HS-27A (cell line): ENCODE measurements around the gene SPA17.

Experiments
- DNase-seq: peaks from one replicate; pipeline ENCODE4 v3.0.0-alpha.2; 2012; ENCODE audit warnings: low read depth, missing footprints

The SPA17 gene

DNA sequence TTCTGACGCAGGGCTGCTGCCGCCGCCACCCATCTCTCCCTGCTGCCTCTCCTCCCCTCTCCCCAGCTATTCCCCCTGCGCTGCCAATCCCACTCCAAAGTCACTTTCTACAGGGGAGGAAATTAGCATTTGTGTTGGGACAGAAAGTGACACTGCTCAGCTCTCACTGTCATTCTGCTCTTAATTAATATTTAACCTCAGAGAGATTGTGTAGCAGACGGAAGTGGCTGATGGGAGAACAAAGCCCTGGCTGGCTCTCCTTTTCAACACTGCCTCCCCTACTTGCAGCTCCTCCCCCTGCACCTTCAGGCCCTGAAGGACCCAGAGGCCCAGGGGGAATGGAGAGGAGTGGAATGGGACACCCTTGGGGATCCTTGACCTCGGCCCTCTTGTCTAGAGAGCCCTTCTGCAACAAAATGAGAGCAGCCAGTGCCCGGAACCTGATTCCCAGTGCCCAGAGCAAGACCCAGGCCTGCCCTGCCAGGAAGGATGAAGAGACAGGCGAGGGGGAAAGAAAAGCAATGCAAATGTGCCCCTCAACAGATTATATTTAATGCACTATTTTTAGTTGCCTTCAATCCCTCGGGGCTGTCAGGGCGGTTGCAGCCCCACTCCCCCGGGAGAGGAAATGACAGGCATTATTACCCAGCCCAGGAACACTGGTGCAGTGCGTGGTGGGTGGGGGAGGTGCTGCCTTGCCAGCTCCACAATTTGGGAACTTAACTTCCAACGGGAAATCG, 51.4 kb downstream of the SPA17 start:
- DNase-seq, result no peak

DNA sequence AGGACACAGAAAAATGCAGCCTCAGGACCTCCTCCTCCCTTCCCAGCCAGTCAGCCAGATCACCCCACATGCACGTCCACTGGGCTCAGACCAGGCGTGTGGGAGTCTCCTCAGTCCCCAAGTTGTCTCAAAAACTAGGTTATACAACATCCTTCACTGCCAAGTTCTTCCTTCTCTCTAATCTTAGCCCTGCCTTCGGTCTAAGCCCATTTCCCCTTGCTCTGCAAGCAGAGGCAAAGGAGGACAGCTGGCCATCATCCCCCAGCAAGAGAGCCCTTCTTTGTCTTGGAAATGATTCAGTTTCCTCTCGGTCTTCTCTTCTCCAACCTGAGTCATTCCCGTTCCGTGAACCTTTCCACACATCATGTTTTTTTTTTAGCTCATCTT, 52.0 kb downstream of the SPA17 start:
- no peak for DNase-seq

DNA sequence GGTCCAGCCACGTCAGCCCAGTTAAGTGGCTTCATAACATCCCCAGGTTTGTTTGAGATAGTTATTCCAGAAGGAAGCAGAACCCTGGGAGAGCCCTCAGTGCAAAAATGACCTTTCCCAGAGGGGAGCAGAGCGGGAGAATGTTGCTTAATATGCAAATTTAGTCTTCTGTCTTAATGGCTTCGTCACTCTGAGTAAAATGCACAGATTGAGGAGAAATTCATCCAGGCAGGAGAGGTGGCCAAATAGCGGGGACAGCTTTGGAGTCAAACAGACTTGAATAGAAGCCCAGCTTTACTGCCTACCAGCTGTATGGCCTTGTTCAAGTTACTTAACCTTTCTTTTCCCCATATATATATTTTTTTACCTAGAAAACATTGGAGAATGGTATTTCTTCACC, 53.8 kb downstream of the SPA17 start:
- no peak for DNase-seq

GRCh38 chr11:124728134-124728533, 54.4 kb downstream of the SPA17 start:
- no peak for DNase-seq

DNA sequence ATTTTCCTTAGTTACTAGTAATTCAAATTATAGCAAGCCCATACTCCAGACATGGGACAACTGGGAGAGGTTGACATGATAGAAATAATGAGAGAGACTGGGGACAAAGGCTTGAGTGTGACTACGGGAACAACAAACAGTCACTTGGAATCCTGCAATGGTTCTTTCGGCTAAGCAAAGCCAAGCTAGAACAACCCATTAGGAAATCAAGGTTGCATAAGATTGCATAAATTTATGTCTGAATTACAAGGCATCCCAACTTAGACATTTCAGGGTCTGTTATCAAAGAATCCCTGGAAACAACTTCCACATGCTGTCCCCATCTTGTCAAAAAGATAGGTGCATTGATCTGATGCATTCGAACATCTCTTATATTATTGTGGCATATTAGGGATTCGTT, 55.9 kb downstream of the SPA17 start:
- no peak for DNase-seq

DNA sequence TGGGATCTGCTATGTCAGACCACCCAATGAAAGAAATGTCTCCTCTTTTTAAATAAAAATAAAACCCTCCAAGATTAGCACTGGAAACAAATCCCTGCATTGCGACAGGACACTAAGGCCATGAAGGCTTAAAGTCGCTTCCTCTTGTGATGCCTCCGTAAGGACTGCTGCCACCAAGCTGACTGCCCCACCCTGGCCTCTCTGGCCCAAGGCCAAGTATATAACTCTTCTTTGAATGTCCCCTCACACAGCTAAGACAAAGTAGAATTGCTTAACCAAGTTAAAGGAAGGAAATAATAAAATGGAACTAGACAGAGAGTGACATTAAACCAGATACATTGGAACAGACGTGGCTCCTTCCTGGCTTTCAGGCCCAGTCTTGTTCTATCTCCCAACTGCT, 58.5 kb downstream of the SPA17 start:
- DNase-seq, result no peak

DNA sequence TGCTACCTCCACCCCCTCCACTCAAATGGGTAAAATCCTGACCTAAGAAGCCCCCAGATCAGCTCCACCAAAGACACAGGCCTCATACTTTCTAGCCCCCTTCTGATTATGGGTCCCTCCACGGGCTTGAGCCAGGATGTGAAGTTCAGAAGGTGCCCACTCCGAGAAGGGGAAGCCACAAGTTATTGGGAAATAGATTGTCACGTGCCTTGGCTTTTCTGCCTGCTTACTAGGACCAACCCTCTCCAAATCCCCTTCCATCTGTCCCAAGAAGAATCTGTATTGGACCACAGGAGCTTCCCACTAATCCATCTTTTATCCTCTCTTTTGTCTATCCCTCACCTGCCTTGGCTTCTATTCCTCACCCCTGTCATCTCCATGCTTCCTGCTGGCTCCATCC, 63.0 kb downstream of the SPA17 start:
- no peak for DNase-seq

DNA sequence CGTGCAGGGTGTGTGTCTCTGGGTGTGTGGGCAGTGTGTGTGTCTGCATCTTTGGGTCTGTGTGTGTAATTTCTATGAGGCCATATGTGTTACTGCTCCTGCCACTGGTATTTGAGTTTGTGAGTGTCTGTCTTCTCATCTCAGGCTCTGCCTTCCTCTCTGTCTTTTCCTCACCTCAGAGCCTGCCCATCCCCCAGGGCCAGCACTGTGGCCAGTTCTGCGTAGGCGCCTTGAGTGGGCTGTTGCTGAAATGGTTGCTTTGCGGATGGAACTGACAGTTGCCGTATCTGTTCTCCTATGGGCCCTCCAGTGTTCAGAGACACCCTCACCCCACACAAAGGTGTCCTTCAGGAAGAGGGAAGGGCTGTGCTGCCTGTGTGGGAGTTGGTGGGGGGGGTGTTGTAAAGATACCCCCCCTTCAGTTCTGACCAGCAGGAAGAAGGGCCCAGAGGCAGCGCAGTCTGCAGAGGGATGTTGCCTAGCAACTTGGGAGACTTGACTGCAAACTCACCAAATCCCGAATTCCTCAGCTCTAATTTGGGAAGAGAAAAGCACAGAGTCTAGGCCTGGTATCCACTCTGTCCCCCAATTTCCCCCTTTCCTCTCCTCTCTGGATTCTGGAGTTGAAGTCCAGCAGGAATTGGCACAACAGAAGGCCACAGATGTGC, 64.1 kb downstream of the SPA17 start:
- DNase-seq, result no peak

DNA sequence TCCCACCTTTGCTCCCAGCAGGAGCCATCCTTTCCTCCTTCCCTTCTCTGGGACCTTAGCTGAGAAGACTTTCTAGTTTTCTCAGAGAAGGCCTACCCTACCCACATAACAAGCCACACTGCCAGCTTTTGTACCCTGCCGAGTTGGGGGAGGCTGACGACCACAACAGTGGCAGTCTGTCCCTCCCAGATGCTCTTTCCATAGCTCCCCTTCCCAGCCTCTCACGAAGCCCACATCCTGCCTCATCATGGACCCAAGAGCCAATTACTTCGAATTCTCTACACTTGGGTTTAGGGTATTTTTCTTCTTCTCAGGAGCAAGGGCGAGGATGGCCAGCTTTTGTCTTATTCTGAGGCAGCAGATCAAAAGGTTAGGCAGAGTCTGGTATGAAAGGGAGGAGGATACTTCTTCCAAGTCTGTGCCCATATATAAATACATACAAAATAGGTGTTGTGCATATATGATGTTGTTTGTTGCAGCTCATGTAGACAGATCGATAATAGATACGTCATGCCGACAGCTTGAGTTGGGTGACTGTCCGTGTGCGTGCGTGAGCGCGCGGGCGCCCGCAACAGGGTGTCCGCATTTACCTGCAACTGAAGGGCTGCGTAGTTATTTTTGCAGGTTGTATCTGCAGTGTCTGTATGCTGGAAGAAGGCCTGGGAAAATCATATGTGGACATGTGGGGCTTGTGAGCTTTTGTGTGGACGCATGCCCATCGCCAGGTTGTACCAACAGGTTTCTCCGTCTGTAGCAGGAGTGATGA, 65.2 kb downstream of the SPA17 start:
- DNase-seq, result no peak

DNA sequence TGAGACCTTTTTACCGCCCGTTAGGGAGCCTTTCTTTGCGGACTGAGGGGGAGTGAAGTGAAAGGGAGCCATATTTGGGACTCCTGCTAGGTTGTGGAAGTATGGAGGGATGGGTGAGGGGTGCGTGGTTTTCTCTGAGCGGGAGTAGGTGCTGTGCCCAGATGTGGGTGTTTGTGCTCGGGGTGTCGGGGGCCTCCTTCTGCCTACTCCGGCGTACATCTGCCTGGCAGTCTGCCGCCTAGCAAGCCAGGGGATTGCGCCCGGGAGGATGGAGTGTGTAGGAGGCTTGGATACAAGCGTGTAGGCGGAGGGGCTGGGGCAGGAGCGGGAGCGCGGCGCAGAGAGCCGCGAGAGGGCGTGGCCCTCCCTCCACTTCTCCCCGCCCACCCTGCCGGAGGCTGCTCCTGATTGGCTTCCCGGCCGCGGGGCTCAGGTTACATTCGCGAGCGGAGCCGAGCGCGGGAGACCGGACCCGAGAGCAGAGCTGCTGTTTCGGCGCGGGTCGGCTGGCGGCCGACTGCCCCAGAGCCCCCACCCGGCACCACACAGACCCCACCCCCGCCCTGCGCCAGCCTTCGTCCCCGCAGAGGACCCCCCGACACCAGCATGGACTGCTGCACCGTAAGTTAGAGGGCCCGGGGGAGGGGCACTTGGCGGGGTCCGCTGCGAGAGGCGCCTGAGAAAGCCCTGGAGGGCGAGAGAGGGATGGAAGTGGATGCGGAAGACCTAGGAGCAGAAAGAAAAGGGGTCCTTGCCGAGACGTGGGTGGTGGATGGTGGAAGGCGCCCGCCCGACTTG, 66.0 kb downstream of the SPA17 start, which contains the start of gene NRGN:
Gene NRGN, plus strand, starts transcription at position 464 of the 798 bp plus-strand sequence. Its CDS starts 143 bp downstream, at position 607.
- peak; percentile 35 for DNase-seq

DNA sequence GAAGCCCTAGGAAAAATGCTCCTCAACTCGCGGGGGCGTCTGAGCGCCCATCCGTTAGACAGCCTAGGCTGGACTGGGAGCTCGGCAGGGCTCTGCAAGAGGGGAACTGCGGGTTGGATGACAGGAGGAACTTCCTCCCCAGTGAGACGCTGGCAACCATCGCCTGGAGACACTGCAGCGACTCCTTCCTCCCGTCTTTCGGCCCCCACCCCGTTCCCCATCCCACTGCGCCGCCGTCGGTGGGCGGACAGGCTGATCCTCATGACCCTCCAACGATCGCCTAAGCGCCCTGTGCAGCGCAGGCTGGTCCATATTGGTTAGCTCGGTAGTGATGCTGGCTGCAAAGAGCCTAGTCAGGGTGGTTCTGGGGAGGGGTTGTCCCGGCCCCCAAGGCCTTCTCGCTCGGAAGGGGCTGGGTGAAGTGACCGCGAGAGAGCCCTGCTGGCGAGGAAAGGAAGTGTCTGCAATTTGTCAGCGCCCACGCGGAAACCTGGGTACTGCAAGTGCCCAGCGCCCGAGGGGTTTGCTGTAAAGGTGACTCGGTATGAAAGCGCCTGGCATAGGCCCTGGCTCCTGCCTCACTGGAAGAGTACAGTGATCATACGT, 66.7 kb downstream of the SPA17 start:
- DNase-seq, result no peak

DNA sequence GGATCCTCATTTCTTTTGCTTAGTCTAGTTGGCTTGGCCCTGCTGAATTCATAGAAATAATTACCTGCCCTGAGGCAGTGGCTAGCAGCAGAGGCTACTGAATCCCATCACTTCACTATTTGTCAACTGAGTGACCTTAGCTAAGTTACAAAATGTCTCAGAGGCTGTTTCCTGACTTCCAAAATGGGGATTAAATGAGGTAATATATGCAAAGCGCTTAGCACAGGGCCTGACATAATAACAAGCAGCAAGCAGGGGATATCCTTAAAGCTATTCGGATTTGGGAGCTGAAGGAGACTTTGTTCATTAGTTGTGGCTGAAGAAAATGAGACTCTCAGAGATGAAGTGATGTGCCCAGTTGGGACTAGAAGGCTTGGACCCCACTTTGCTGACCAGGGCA, 68.9 kb downstream of the SPA17 start:
- DNase-seq, result no peak

DNA sequence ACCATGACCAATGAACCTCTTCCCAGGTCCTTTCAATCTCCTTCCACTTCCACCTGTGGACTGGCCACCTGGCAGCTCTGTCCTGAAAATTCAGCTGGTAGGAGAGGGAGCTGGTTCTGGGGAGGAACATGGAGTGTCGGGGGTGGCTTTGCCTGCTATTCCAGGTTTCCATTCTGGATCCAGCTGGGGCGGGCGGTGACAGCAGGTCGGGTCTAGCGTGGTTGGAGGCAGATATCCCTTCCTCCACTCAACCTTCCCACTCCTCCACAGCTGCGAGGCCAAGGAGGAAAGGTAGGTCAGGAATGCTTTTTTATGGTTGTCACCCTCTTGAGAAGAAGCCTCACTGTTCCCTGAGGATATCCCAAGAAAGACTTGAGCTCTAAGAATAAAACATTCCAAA, 69.3 kb downstream of the SPA17 start:
- DNase-seq, result no peak

DNA sequence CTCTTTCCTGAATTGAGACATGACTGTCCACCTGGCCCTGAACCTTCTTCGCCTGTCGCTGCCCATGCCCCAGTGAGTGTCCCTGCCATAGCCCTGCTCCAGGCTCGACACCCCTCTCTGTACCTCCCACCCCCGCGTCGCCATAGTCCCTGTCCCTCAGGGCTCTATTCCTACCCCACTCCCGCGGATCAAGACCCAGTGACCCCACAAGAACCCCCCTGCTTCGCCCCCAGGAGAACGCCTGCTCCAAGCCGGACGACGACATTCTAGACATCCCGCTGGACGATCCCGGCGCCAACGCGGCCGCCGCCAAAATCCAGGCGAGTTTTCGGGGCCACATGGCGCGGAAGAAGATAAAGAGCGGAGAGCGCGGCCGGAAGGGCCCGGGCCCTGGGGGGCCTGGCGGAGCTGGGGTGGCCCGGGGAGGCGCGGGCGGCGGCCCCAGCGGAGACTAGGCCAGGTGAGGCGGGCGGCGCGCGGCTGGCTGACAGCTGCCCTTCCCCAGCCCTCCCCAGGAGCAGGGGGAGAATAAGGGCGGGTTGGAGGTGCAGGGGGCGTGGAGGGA, 71.6 kb downstream of the SPA17 start:
- no peak for DNase-seq

DNA sequence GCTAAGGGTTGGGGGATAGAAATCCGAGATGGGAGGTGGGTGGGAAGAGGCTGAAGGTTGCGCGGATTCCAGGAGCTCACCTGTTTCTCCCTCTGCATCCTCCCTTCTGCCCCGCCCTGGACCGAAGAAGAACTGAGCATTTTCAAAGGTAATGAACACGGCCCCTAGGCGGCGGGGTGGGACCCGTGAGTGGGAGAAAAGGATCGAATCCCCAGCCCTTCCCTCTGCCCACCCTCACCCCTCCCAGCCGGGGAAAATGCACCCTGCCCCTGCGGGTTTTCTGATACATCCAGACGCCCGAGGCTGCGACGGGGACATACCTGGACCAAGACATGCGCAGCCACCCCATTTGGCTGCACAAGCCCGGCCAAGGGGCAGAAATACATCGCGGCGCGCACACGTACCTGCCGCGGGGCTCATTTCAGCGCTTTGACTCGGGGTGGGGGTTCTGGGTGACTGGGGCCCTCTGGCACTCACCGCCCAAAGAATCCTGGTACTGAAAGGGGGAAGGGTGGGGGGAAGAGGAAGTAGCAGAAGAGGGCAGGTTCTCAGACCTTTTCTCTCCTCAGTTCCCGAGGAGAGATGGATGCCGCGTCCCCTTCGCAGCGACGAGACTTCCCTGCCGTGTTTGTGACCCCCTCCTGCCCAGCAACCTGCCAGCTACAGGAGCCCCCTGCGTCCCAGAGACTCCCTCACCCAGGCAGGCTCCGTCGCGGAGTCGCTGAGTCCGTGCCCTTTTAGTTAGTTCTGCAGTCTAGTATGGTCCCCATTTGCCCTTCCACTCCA, 72.3 kb downstream of the SPA17 start:
- no peak for DNase-seq

DNA sequence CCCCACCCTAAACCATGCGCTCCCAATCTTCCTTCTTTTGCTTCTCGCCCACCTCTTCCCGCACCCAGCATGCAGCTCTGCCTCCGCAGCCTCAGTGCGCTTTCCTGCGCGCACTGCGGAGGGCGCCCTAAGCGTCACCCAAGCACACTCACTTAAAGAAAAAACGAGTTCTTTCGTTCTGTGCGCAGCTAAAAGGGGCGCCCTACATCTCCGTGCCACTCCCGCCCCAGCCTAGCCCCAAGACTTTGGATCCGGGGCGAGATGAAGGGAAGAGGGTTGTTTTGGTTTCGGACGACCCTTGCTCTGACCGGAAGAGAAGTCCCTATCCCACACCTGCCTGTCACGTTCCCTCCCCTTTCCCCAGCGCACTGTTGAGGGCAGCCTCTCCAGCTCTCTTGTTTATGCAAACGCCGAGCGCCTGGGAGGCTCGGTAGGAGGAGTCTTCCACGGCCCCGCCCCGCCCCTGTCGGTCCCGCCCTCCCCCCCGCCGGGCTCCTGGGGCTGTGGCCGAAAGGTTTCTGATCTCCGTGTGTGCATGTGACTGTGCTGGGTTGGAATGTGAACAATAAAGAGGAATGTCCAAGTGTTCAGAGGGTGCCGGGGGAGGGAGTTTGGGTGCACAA, 73.0 kb downstream of the SPA17 start:
- no peak for DNase-seq
